PFSK-1 (cell line): ENCODE measurements around the gene INTS3.

Experiments used
- SIN3A ChIP-seq: IDR thresholded peaks from 2 replicates; pipeline ENCODE4 v1.6.1; 2012; ENCODE audit warnings: mild to moderate bottlenecking, low read length, moderate library complexity, borderline replicate concordance; ENCODE audit not compliant: insufficient read depth
- TAF1 ChIP-seq: IDR thresholded peaks from 2 replicates; pipeline ENCODE4 v1.6.1; 2012; ENCODE audit warnings: low read length, control low read depth, borderline replicate concordance; ENCODE audit not compliant: insufficient read depth
- TF ChIP-seq, protein P1 (sequence below), 2 experiments: IDR thresholded peaks; 2 replicates each; pipeline versions ENCODE4 v1.6.1 to v1.8.0; 2011 to 2012; ENCODE audit warnings: low read depth in 2 of 2, low read length in 2 of 2, control low read depth in 1 of 2, inconsistent platforms in 1 of 2, mild to moderate bottlenecking in 1 of 2, moderate library complexity in 1 of 2; ENCODE audit not compliant: insufficient read depth in 1 of 2

DNA sequence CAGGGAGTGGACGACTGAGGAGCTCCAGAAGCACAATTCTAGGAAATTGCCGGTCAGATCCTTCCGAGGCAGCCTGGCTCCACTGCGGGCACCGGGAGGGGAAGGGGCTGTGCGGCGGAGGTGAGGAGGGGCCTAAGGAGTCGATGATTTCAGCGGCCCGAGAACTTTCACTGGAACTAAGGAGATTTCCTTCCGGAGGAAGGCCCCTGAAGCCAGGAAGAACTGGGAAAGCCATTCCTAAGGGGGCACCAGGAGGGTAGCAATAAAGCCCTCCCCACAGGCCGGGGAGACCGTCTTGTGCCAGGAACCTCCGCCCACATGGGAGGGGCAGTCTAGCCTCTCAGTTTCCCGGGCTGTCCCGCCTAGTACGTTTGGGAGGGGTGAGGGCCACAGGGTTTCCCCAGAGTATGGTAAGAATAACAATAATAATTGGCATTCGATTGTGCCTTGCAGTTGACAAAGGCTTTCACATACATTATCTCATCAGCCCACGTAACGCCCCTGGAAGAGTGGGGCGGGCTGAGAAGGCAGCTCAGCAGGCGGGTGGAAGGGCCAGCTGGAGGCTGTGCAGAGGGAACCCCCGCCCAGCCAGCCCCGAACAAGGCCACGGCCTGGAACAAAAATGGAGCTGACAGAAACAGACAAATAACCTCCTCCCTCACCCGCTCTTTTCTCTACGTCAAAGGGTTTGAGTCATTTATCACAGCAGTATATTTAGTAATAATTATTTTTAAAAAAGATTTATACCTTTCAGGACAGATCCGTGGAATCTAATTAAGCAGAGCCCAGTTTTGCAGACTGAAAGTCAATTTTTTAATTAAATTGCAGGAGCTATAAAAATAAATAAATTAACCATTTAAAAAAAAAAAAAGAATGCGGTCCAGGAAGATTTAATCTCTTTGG is 29.6 kb upstream of the INTS3 start:
- TF ChIP-seq, protein P1, sequence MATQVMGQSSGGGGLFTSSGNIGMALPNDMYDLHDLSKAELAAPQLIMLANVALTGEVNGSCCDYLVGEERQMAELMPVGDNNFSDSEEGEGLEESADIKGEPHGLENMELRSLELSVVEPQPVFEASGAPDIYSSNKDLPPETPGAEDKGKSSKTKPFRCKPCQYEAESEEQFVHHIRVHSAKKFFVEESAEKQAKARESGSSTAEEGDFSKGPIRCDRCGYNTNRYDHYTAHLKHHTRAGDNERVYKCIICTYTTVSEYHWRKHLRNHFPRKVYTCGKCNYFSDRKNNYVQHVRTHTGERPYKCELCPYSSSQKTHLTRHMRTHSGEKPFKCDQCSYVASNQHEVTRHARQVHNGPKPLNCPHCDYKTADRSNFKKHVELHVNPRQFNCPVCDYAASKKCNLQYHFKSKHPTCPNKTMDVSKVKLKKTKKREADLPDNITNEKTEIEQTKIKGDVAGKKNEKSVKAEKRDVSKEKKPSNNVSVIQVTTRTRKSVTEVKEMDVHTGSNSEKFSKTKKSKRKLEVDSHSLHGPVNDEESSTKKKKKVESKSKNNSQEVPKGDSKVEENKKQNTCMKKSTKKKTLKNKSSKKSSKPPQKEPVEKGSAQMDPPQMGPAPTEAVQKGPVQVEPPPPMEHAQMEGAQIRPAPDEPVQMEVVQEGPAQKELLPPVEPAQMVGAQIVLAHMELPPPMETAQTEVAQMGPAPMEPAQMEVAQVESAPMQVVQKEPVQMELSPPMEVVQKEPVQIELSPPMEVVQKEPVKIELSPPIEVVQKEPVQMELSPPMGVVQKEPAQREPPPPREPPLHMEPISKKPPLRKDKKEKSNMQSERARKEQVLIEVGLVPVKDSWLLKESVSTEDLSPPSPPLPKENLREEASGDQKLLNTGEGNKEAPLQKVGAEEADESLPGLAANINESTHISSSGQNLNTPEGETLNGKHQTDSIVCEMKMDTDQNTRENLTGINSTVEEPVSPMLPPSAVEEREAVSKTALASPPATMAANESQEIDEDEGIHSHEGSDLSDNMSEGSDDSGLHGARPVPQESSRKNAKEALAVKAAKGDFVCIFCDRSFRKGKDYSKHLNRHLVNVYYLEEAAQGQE (IDR thresholded peaks at IDR 0.05; ENCODE audit: insufficient read depth in 1 of 2, low read depth in 2 of 2, low read length in 2 of 2), result no peak
- TF ChIP-seq SIN3A (no peak), TAF1 (no peak)
